ENCODE measurements around the gene RND1. TPM values are rescaled to one million over a fixed set of nuclear protein-coding genes. Genes with fewer than 3 reads are reported as not detected.

The RND1 gene
- polyA plus RNA-seq, 1 donor (not counting 4 experiments of a cell fraction or from before 2014, with no cell fraction given) = 0.16 TPM

DNA sequence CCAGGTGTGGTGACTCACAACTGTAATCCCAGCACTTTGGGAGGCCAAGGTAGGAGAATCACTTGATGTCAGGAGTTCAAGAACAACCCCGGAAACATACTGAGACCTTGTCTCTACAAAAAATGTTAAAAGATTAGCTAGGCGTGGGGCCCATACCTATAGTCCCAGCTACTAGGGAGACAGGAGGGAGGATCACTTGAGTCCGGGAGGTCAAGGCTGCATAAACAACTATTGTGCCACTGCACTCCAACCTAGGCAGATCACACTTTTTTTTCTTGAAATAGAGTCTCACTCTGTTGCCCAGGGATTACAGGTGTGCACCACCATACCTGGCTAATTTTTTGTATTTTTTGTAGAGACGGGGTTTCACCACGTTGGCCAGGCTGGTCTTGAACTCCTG, 6.1 kb downstream of the RND1 start:
- Histone ChIP-seq H3K4me3 (ENCODE audit: control insufficient read depth in 2 of 3, extremely low read depth in 1 of 3, insufficient read depth in 2 of 3, low read depth in 1 of 3, low read length in 3 of 3) (no peak overlapping the region), H3K27ac (ENCODE audit: control insufficient read depth, insufficient read depth, low read length) (no peak overlapping the region), H3K9ac (ENCODE audit: control insufficient read depth, extremely low read depth, insufficient read depth, low read length) (no peak overlapping the region), H3K79me2 (ENCODE audit: control insufficient read depth, insufficient read depth, low read length) (no peaks in the 10 kb centered on the region), H4K20me1 (ENCODE audit: control insufficient read depth, extremely low read depth, insufficient read depth, low read length) (no peaks in the 10 kb centered on the region), H3K36me3 (ENCODE audit: control insufficient read depth in 2 of 2, extremely low read depth in 1 of 2, insufficient read depth in 2 of 2, low read length in 2 of 2) (no peaks in the 10 kb centered on the region), H3K4me1 (ENCODE audit: control insufficient read depth, extremely low read depth, insufficient read depth, low read length) (peaks cover 9% of the 10 kb centered on the region), H2AFZ (ENCODE audit: control insufficient read depth, low read length) (no peak overlapping the region), H3K9me3 (ENCODE audit: control insufficient read depth, low read depth, low read length) (no peaks in the 10 kb centered on the region), H3K4me2 (ENCODE audit: control insufficient read depth, extremely low read depth, insufficient read depth, low read depth, low read length) (no peak overlapping the region), H3K9me1 (ENCODE audit: control insufficient read depth, extremely low read depth, insufficient read depth, low read length) (no peaks in the 10 kb centered on the region), H3K27me3 (ENCODE audit: control insufficient read depth, extremely low read depth, insufficient read depth, low read length) (peaks cover 13% of the 10 kb centered on the region)
- dilution Hi-C loops (cut with MboI; ENCODE audit: extremely low pct_ligation_motif_present, low sequenced_read_pairs) = no loop called here
- FAIRE-seq = no peak
- no peak for TF ChIP-seq EZH2 (IDR thresholded peaks at IDR 0.05; ENCODE audit: low read length)
- no peak for TF ChIP-seq CTCF (optimal IDR thresholded peaks at IDR 0.05 in 1 of 3, IDR thresholded peaks at IDR 0.05 in 1 of 3, conservative IDR thresholded peaks at IDR 0.05 in 1 of 3; ENCODE audit: extremely low read depth in 1 of 3, insufficient read depth in 2 of 3, low read length in 3 of 3)
- DNase-seq (ENCODE audit: low read depth, low spot score) = no peak

GRCh38 chr12:48858043-48858442, 7.6 kb downstream of the RND1 start:
- TF ChIP-seq EZH2 (IDR thresholded peaks at IDR 0.05; ENCODE audit: low read length) (no peak), CTCF (optimal IDR thresholded peaks at IDR 0.05 in 1 of 3, IDR thresholded peaks at IDR 0.05 in 1 of 3, conservative IDR thresholded peaks at IDR 0.05 in 1 of 3; ENCODE audit: extremely low read depth in 1 of 3, insufficient read depth in 2 of 3, low read length in 3 of 3) (no peak)
- Histone ChIP-seq H3K9me1 (ENCODE audit: control insufficient read depth, extremely low read depth, insufficient read depth, low read length) (no peaks in the 10 kb centered on the region), H3K27ac (ENCODE audit: control insufficient read depth, insufficient read depth, low read length) (no peak overlapping the region), H3K36me3 (ENCODE audit: control insufficient read depth in 2 of 2, extremely low read depth in 1 of 2, insufficient read depth in 2 of 2, low read length in 2 of 2) (no peaks in the 10 kb centered on the region), H3K4me1 (ENCODE audit: control insufficient read depth, extremely low read depth, insufficient read depth, low read length) (peaks cover 11% of the 10 kb centered on the region), H3K4me3 (ENCODE audit: control insufficient read depth in 2 of 3, extremely low read depth in 1 of 3, insufficient read depth in 2 of 3, low read depth in 1 of 3, low read length in 3 of 3) (no peak overlapping the region), H4K20me1 (ENCODE audit: control insufficient read depth, extremely low read depth, insufficient read depth, low read length) (no peaks in the 10 kb centered on the region), H3K79me2 (ENCODE audit: control insufficient read depth, insufficient read depth, low read length) (no peaks in the 10 kb centered on the region), H3K4me2 (ENCODE audit: control insufficient read depth, extremely low read depth, insufficient read depth, low read depth, low read length) (no peak overlapping the region), H2AFZ (ENCODE audit: control insufficient read depth, low read length) (no peak overlapping the region), H3K27me3 (ENCODE audit: control insufficient read depth, extremely low read depth, insufficient read depth, low read length) (no peaks in the 10 kb centered on the region), H3K9ac (ENCODE audit: control insufficient read depth, extremely low read depth, insufficient read depth, low read length) (no peak overlapping the region), H3K9me3 (ENCODE audit: control insufficient read depth, low read depth, low read length) (no peaks in the 10 kb centered on the region)
- FAIRE-seq (no peak), DNase-seq (ENCODE audit: low read depth, low spot score) (no peak)
- dilution Hi-C loops (cut with MboI; ENCODE audit: extremely low pct_ligation_motif_present, low sequenced_read_pairs) = no loop called here

All from keratinocyte (primary cell).